Glutamatergic neuron (in vitro differentiated cells): ENCODE measurements around the gene APOL3. TPM values are rescaled to one million over a fixed set of nuclear protein-coding genes. Genes with fewer than 3 reads are reported as not detected.
"Not testable (repeated sequence)": the region's sequence is repeated elsewhere in the genome, so short reads cannot be mapped to it uniquely, and the experiment has no call there.

Experiments
- DNase-seq: peaks from one replicate; pipeline ENCODE4 v3.0.0; 2022
- H3K27ac Mint-ChIP-seq: one replicate; pipeline ENCODE4 v1.8.0; 2020; ENCODE audit warnings: mild to moderate bottlenecking, mixed read lengths, inconsistent platforms; ENCODE audit not compliant: unreplicated experiment
- H3K27me3 Mint-ChIP-seq: one replicate; pipeline ENCODE4 v1.8.0; 2020; ENCODE audit warnings: mild to moderate bottlenecking, moderate library complexity, mixed read lengths, inconsistent platforms; ENCODE audit not compliant: unreplicated experiment
- H3K36me3 Mint-ChIP-seq: one replicate; pipeline ENCODE4 v1.8.0; 2020; ENCODE audit warnings: mild to moderate bottlenecking, mixed read lengths, inconsistent platforms; ENCODE audit not compliant: unreplicated experiment
- H3K4me1 Mint-ChIP-seq: one replicate; pipeline ENCODE4 v1.8.0; 2020; ENCODE audit warnings: mild to moderate bottlenecking, low read depth, mixed read lengths, inconsistent platforms; ENCODE audit not compliant: unreplicated experiment
- H3K4me3 Mint-ChIP-seq: one replicate; pipeline ENCODE4 v1.8.0; 2020; ENCODE audit warnings: mild to moderate bottlenecking, mixed read lengths, inconsistent platforms; ENCODE audit not compliant: unreplicated experiment
- H3K9me3 Mint-ChIP-seq: one replicate; pipeline ENCODE4 v1.8.0; 2020; ENCODE audit warnings: mild to moderate bottlenecking, moderate library complexity, mixed read lengths, inconsistent platforms; ENCODE audit not compliant: unreplicated experiment
- total RNA-seq: library from RNA; stranded (reverse); fragmentation: NEBNext Ultra II Directional; extraction: Animal tissue kit (Norgen Biotek cat#: 25700); gene quantifications from one replicate; pipeline ENCODE4 v1.2.1, GENCODE V29; 2021; ENCODE audit not compliant: unreplicated experiment
- TF ChIP-seq, protein P1 (sequence below): fragments of 200-600 bp; sonication (generic); IDR thresholded peaks from one replicate; pipeline ENCODE4 v1.5.0; 2021; ENCODE audit not compliant: partially characterized antibody, unreplicated experiment

Gene APOL3
- total RNA-seq, 1 donor from 2014 or later = not detected

GRCh38 chr22:36143066-36143815 is 17.3 kb downstream of the APOL3 start:
- no peaks in the 10 kb centered on the region for H3K36me3 Mint-ChIP-seq
- no peaks in the 10 kb centered on the region for H3K9me3 Mint-ChIP-seq
- TF ChIP-seq, protein P1, sequence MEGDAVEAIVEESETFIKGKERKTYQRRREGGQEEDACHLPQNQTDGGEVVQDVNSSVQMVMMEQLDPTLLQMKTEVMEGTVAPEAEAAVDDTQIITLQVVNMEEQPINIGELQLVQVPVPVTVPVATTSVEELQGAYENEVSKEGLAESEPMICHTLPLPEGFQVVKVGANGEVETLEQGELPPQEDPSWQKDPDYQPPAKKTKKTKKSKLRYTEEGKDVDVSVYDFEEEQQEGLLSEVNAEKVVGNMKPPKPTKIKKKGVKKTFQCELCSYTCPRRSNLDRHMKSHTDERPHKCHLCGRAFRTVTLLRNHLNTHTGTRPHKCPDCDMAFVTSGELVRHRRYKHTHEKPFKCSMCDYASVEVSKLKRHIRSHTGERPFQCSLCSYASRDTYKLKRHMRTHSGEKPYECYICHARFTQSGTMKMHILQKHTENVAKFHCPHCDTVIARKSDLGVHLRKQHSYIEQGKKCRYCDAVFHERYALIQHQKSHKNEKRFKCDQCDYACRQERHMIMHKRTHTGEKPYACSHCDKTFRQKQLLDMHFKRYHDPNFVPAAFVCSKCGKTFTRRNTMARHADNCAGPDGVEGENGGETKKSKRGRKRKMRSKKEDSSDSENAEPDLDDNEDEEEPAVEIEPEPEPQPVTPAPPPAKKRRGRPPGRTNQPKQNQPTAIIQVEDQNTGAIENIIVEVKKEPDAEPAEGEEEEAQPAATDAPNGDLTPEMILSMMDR = no peak
- no peak overlapping the region for H3K27ac Mint-ChIP-seq
- DNase-seq = no peak
- peaks cover 8% of the 10 kb centered on the region for H3K4me1 Mint-ChIP-seq
- no peak overlapping the region for H3K4me3 Mint-ChIP-seq
- no peaks in the 10 kb centered on the region for H3K27me3 Mint-ChIP-seq

GRCh38 chr22:36141481-36141880 is 19.1 kb downstream of the APOL3 start:
- H3K4me1 Mint-ChIP-seq = no peaks in the 10 kb centered on the region
- H3K27me3 Mint-ChIP-seq = peaks cover 2% of the 10 kb centered on the region
- no peaks in the 10 kb centered on the region for H3K36me3 Mint-ChIP-seq
- H3K4me3 Mint-ChIP-seq = no peak overlapping the region
- TF ChIP-seq, protein P1 = no peak
- H3K27ac Mint-ChIP-seq = no peak overlapping the region
- DNase-seq = no peak
- no peaks in the 10 kb centered on the region for H3K9me3 Mint-ChIP-seq

- H3K9me3 Mint-ChIP-seq = not testable (repeated sequence)
Observed at GRCh38 chr22:36138709-36139108, 21.8 kb downstream of the APOL3 start.

GRCh38 chr22:36136988-36137387 is 23.6 kb downstream of the APOL3 start:
- H3K27me3 Mint-ChIP-seq = peaks cover 4% of the 10 kb centered on the region
- TF ChIP-seq, protein P1 = no peak
- no peak overlapping the region for H3K27ac Mint-ChIP-seq
- no peak overlapping the region for H3K4me3 Mint-ChIP-seq
- H3K4me1 Mint-ChIP-seq = peaks cover 1% of the 10 kb centered on the region
- peaks cover 4% of the 10 kb centered on the region for H3K36me3 Mint-ChIP-seq
- DNase-seq = no peak
- peaks cover 2% of the 10 kb centered on the region for H3K9me3 Mint-ChIP-seq

More at GRCh38 chr22:36138709-36139108, 21.8 kb downstream of the APOL3 start:
- not testable (repeated sequence) for H3K4me1 Mint-ChIP-seq, H3K4me3 Mint-ChIP-seq, DNase-seq, H3K27me3 Mint-ChIP-seq, H3K36me3 Mint-ChIP-seq, H3K27ac Mint-ChIP-seq

DNA sequence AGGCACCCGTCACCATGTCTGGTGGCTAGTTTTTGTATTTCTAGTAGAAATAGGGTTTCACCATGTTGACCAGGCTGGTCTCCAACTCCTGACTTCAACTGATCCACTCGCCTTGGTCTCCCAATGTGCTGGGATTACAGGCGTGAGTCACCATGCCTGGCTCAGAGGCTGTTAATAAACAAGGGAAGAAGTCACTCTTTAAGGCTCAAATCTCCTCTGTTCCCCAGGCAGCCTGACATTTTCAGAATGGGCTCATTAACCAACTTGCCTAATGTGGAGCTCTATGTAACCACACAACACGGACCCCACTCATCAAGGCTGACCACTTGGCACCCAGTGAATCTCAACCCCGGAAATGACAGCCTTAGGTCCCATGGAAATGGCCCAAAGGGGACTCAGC is 24.1 kb downstream of the APOL3 start:
- Mint-ChIP-seq H3K36me3 (peaks cover 4% of the 10 kb centered on the region), H3K27me3 (peaks cover 4% of the 10 kb centered on the region), H3K4me1 (peaks cover 2% of the 10 kb centered on the region)

More for the DNA sequence above, 24.1 kb downstream of the APOL3 start:
- Mint-ChIP-seq H3K4me3 (no peak overlapping the region), H3K9me3 (peaks cover 2% of the 10 kb centered on the region), H3K27ac (no peak overlapping the region)
- DNase-seq = no peak
- TF ChIP-seq, protein P1 = no peak
